HG03354 (cell line): Measurements from ENCODE around the gene OR2T3.
"Not testable (repeated sequence)": the region's sequence is repeated elsewhere in the genome, so short reads cannot be mapped to it uniquely, and the experiment has no call there.

ENCODE experiments used
- ATAC-seq: cut with Tn5 transposase; IDR thresholded peaks from one replicate; pipeline ENCODE4 v1.9.1; 2021; ENCODE audit warnings: mild to moderate bottlenecking; ENCODE audit not compliant: unreplicated experiment, poor library complexity, severe bottlenecking

OR2T3 gene

GRCh38 chr1:248459117-248459516 is 14.0 kb upstream of the OR2T3 start:
- not testable (repeated sequence) for ATAC-seq

DNA sequence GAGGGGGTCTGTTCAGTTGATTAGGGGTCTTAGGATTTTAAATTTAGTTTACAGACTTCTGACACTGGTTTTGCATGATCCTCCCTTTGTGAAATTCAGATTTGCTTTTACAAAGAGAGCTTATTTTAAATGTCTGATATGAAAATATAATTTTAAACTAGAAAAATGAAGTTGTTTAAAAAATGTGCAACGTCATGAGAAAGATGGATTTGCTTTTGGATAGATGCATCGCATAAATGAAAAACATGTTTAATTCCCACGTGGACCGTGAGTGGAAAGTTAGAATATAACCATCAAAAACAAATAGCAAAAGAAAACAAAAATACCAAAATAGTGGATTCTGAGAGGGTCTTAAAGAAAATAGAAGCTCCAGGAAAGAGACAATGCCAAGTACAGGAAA is 2.0 kb upstream of the OR2T3 start:
- no peak for ATAC-seq

GRCh38 chr1:248472111-248472510 is 1.0 kb upstream of the OR2T3 start:
- ATAC-seq = not testable (repeated sequence)

DNA sequence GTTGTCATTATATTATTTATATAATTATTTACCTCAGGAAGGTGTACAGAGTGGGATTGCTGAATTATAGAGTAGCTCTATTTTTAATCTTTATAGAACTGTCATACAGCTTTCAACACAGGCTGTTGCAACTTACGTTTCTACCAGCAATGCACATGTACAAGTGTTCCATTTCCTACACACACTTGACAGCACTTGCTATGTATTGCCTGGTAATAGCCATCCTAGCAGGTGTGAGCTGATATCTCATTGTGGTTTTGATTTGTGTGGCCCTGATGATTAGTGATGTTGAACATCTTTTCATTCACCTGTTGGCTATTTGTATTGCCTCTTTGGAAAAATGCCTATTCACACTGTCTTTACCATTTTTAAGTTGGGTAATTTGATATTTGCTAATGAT is 2.5 kb downstream of the OR2T3 start:
- ATAC-seq = peak; percentile 77

GRCh38 chr1:248481686-248482579 is 8.8 kb downstream of the OR2T3 start:
- ATAC-seq = peak; percentile 94

- not testable (repeated sequence) for ATAC-seq
These were observed 15.1 kb downstream of the OR2T3 start, which contains the start of gene OR2T5 for GRCh38 chr1:248488289-248488688. Gene OR2T5 (plus strand): TSS chr1:248488589. CDS start chr1:248488589, 0 bp downstream.

GRCh38 chr1:248496661-248497060 is 23.5 kb downstream of the OR2T3 start:
- ATAC-seq = not testable (repeated sequence)

GRCh38 chr1:248500305-248501035 is 27.3 kb downstream of the OR2T3 start:
- ATAC-seq = not testable (repeated sequence)

- ATAC-seq = not testable (repeated sequence)
These were observed 34.6 kb downstream of the OR2T3 start, which contains the start of gene OR2G6 for GRCh38 chr1:248507773-248508172. Gene OR2G6 (plus strand): TSS chr1:248508073. CDS start chr1:248521647, 13,574 bp downstream.

DNA sequence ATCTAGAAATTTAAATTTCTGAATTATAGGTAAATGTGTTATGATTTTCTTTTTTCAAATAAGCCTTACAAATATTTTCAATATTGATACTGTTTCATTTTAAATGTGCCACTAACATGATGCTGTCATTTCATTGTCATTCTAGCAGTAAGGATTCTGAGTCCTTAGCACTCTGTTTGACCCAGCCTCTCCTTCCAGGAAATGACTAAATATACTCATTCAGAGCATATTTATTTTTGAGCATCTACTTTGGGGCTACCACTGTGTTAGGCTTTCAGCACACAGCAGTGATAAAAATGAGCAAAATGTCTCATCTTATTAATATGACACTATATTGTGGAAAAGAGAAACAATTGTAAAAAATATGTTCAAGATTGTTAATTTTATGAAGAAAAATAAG is 37.1 kb downstream of the OR2T3 start:
- ATAC-seq = not testable (repeated sequence)

DNA sequence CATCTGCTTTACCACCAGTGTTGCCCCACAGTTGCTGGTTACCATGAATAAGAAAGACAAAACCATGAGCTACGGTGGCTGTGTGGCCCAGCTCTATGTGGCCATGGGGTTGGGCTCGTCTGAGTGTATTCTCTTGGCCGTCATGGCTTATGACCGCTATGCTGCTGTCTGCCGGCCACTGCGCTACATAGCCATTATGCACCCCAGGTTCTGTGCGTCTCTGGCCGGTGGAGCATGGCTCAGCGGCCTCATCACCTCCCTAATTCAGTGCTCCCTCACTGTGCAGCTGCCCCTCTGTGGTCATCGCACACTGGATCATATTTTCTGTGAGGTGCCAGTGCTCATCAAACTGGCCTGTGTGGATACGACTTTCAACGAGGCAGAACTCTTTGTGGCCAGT is 48.7 kb downstream of the OR2T3 start:
- no peak for ATAC-seq
